Lower lobe of right lung (tissue), 2 donors: Measurements from ENCODE around the gene MS4A10. TPM values are rescaled to one million over a fixed set of nuclear protein-coding genes. Genes with fewer than 3 reads are reported as not detected.
A peak's percentile ranks its signal among the peaks of the same experiment; 100 is the strongest.

Source experiments
- ATAC-seq, 2 donors: fragments of 200-7000 bp; cut with Tn5 transposase; one replicate each; pipeline ENCODE4 v1.9.1; 2020 to 2022; ENCODE audit warnings: mild to moderate bottlenecking in 2 of 2, moderate library complexity in 2 of 2
- DNase-seq: peaks from one replicate; pipeline ENCODE4 v3.0.0-alpha.2; 2020
- H3K27ac ChIP-seq: fragments of 200-600 bp; one replicate; pipeline ENCODE4 v1.8.0; 2022
- H3K27me3 ChIP-seq: fragments of 200-600 bp; one replicate; pipeline ENCODE4 v1.8.0; 2022; ENCODE audit warnings: low read depth
- H3K36me3 ChIP-seq: fragments of 200-600 bp; one replicate; pipeline ENCODE4 v1.8.0; 2022; ENCODE audit warnings: mild to moderate bottlenecking
- H3K4me1 ChIP-seq: fragments of 200-600 bp; one replicate; pipeline ENCODE4 v1.8.0; 2022
- H3K4me3 ChIP-seq: fragments of 200-600 bp; one replicate; pipeline ENCODE4 v1.8.0; 2022; ENCODE audit warnings: mild to moderate bottlenecking
- H3K9me3 ChIP-seq: fragments of 200-600 bp; one replicate; pipeline ENCODE4 v1.8.0; 2022
- intact Hi-C: fragments of 100-400 bp; cut with DNase I; formaldehyde crosslinking; loops from one replicate; pipeline ENCODE4 v1.11.0; 2022
- total RNA-seq: library from RNA; stranded (reverse); fragmentation: NEBNext Ultra II Directional; extraction: Animal tissue kit (Norgen Biotek cat#: 25700); gene quantifications from one replicate; pipeline ENCODE4 v1.2.1, GENCODE V29; 2021
- TF ChIP-seq, protein P1 (sequence below): fragments of 200-600 bp; IDR thresholded peaks from one replicate; pipeline ENCODE4 v1.8.0; 2022; ENCODE audit warnings: antibody characterized with exemption, mild to moderate bottlenecking
- donor health status: DM: no; HTN: yes; CAD: no; lungs with severe emphysema.

MS4A10 gene
- total RNA-seq, 1 donor from 2014 or later, result not detected

DNA sequence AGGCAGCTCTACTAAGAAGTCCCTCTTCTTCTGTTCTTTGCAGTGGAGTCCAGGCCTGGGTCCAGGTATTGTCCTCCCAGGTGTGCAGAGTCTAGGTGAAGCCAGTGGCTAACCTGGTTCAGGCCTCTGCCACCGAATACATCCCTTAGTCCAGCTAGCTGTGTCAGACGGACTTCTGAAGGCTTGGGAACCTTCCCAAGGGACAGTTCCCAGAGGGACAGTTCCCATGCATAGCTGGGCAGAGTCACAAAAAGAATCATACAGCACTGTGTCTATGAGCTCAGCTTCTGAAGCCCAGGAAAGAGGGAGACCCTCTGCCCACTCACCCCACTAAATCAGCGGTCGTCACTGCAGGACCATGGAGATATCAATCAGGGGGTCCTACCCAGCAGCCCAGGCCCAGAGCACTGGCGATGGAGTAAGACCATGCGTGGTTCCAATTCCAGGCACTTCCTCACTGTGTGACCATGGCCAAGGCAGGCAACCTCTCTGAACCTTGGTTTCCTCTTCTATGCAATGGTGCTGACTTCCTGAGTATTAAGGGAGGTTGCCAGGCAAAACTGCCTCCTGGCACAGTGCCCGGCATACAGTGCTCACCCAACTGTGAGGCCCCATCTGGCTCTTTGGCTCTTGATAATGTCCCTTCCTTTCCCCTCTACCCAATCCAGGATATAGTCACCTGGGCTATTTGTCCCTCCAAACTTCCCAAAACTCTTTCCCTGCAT, 3.4 kb downstream of the MS4A10 start:
- DNase-seq (peak; percentile 39), ATAC-seq (no peak)
- H3K9me3 ChIP-seq, result no peaks in the 10 kb centered on the region
- intact Hi-C loops, result no loop called here
- peaks cover 8% of the 10 kb centered on the region for H3K4me1 ChIP-seq
- H3K27me3 ChIP-seq, result no peaks in the 10 kb centered on the region
- no peak overlapping the region for H3K27ac ChIP-seq
- no peaks in the 10 kb centered on the region for H3K36me3 ChIP-seq
- TF ChIP-seq, protein P1, sequence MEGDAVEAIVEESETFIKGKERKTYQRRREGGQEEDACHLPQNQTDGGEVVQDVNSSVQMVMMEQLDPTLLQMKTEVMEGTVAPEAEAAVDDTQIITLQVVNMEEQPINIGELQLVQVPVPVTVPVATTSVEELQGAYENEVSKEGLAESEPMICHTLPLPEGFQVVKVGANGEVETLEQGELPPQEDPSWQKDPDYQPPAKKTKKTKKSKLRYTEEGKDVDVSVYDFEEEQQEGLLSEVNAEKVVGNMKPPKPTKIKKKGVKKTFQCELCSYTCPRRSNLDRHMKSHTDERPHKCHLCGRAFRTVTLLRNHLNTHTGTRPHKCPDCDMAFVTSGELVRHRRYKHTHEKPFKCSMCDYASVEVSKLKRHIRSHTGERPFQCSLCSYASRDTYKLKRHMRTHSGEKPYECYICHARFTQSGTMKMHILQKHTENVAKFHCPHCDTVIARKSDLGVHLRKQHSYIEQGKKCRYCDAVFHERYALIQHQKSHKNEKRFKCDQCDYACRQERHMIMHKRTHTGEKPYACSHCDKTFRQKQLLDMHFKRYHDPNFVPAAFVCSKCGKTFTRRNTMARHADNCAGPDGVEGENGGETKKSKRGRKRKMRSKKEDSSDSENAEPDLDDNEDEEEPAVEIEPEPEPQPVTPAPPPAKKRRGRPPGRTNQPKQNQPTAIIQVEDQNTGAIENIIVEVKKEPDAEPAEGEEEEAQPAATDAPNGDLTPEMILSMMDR, result no peak
- no peak overlapping the region for H3K4me3 ChIP-seq

DNA sequence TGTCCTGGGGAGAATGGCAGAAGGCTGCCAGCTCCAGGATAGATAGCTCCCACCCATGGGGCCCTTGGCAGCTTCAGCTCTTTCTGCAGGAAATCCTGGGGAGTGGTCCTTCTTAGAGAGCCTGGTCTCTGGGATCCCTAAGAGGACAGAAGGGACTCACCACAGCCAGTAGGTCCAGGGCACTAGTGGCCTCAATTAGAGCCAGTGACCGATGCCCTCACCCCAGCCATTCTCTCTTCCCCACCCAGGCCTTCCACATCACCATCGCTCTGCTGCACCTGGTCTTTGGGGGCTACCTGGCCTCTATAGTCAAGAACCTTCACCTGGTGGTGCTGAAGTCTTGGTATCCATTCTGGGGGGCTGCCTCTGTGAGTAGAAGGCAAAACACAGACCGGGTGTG, 5.6 kb downstream of the MS4A10 start:
- intact Hi-C loops, result no loop called here
- H3K4me1 ChIP-seq, result peaks cover 8% of the 10 kb centered on the region
- no peak for DNase-seq

DNA sequence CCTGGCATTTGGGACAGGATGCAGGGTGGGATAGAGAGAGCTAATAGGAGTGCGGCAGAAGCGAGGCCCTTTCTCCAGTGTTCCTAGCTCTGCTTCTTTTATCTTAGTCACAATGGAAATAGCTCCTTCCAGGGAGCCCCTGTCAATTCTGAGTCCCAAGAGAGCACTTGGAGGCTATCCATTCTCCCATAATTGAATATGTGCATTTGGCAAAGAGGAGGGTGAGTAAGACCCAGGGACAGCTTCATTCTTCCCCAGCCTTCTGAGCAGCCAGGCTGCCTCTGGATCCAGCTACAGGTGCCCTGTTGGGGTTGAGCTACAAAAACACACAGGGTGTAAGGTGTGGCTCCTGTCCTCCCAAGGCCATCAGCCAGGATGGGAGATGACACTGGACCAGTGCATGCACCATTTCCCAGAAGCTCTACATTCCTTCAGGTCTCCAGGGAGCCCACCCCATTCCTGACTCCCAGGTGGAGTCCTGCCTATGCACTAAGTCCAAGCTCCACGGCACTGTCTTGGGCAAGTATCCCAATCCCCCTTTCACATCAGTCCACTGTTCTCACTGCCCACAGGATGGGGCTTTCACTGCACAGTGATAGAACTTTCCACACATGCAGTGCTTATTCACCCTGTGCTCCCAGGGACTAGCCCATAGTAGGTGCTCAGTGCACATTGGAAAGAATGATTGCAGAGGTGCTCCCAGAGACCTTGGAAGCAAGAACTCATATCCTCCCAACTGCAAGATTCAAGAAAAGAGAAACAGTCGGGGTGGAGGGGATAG, 6.2 kb downstream of the MS4A10 start:
- Histone ChIP-seq H3K4me1 (peaks cover 8% of the 10 kb centered on the region), H3K36me3 (no peaks in the 10 kb centered on the region), H3K27ac (no peak overlapping the region), H3K4me3 (no peak overlapping the region), H3K9me3 (no peaks in the 10 kb centered on the region), H3K27me3 (no peaks in the 10 kb centered on the region)
- intact Hi-C loops, result no loop called here
- DNase-seq, result no peak
- no peak for ATAC-seq
- TF ChIP-seq, protein P1, result no peak

More for the DNA sequence above, 5.6 kb downstream of the MS4A10 start:
- TF ChIP-seq, protein P1, result no peak
- no peaks in the 10 kb centered on the region for H3K36me3 ChIP-seq
- no peak overlapping the region for H3K4me3 ChIP-seq
- ATAC-seq, result no peak
- no peaks in the 10 kb centered on the region for H3K9me3 ChIP-seq
- no peak overlapping the region for H3K27ac ChIP-seq
- H3K27me3 ChIP-seq, result no peaks in the 10 kb centered on the region

- intact Hi-C loops, result no loop called here
- H3K9me3 ChIP-seq, result no peaks in the 10 kb centered on the region
- DNase-seq (no peak), ATAC-seq (no peak)
- no peak overlapping the region for H3K27ac ChIP-seq
- no peaks in the 10 kb centered on the region for H3K27me3 ChIP-seq
- H3K4me1 ChIP-seq, result no peaks in the 10 kb centered on the region
- H3K4me3 ChIP-seq, result no peak overlapping the region
- no peaks in the 10 kb centered on the region for H3K36me3 ChIP-seq
- TF ChIP-seq, protein P1, result no peak
Observed at GRCh38 chr11:60792521-60792920, 7.4 kb downstream of the MS4A10 start.

GRCh38 chr11:60795291-60795690, 10.2 kb downstream of the MS4A10 start:
- ATAC-seq (no peak), DNase-seq (no peak)
- Histone ChIP-seq H3K27ac (no peak overlapping the region), H3K36me3 (no peaks in the 10 kb centered on the region), H3K9me3 (no peaks in the 10 kb centered on the region), H3K4me1 (no peaks in the 10 kb centered on the region), H3K4me3 (no peak overlapping the region), H3K27me3 (peaks cover 4% of the 10 kb centered on the region)
- intact Hi-C loops, result no loop called here
- TF ChIP-seq, protein P1, result no peak
